ENCODE measurements around the gene CXCL3.

Gene CXCL3

GRCh38 chr4:74021601-74022000 is 16.9 kb downstream of the CXCL3 start:
- TF ChIP-seq REST (IDR thresholded peaks at IDR 0.05; ENCODE audit: insufficient read depth in 1 of 2, low read depth in 2 of 2, low read length in 2 of 2) (no peak), TAF1 (IDR thresholded peaks at IDR 0.05; ENCODE audit: borderline replicate concordance, insufficient read depth, low read length) (no peak), POLR2AphosphoS5 (IDR thresholded peaks at IDR 0.05; ENCODE audit: low read depth, low read length) (no peak), FOXP2 (optimal IDR thresholded peaks at IDR 0.05; ENCODE audit: borderline replicate concordance, extremely low read depth, extremely low read length, insufficient read depth) (no peak), SIN3A (IDR thresholded peaks at IDR 0.05; ENCODE audit: borderline replicate concordance, insufficient read depth, low read length) (no peak)

- TF ChIP-seq REST (IDR thresholded peaks at IDR 0.05; ENCODE audit: insufficient read depth in 1 of 2, low read depth in 2 of 2, low read length in 2 of 2): no peak
- TF ChIP-seq FOXP2 (optimal IDR thresholded peaks at IDR 0.05; ENCODE audit: borderline replicate concordance, extremely low read depth, extremely low read length, insufficient read depth): no peak
Measured at GRCh38 chr4:74018771-74019170, 19.7 kb downstream of the CXCL3 start.

- TF ChIP-seq POLR2AphosphoS5 (IDR thresholded peaks at IDR 0.05; ENCODE audit: low read depth, low read length) (no peak), SIN3A (IDR thresholded peaks at IDR 0.05; ENCODE audit: borderline replicate concordance, insufficient read depth, low read length) (no peak), TAF1 (IDR thresholded peaks at IDR 0.05; ENCODE audit: borderline replicate concordance, insufficient read depth, low read length) (no peak), REST (IDR thresholded peaks at IDR 0.05; ENCODE audit: insufficient read depth in 1 of 2, low read depth in 2 of 2, low read length in 2 of 2) (no peak), FOXP2 (optimal IDR thresholded peaks at IDR 0.05; ENCODE audit: borderline replicate concordance, extremely low read depth, extremely low read length, insufficient read depth) (no peak)
Measured at GRCh38 chr4:74018116-74018515, 20.4 kb downstream of the CXCL3 start.

- TF ChIP-seq FOXP2 (optimal IDR thresholded peaks at IDR 0.05; ENCODE audit: borderline replicate concordance, extremely low read depth, extremely low read length, insufficient read depth): no peak
- no peak for TF ChIP-seq POLR2AphosphoS5 (IDR thresholded peaks at IDR 0.05; ENCODE audit: low read depth, low read length)
- TF ChIP-seq TAF1 (IDR thresholded peaks at IDR 0.05; ENCODE audit: borderline replicate concordance, insufficient read depth, low read length): no peak
- TF ChIP-seq SIN3A (IDR thresholded peaks at IDR 0.05; ENCODE audit: borderline replicate concordance, insufficient read depth, low read length): no peak
- TF ChIP-seq REST (IDR thresholded peaks at IDR 0.05; ENCODE audit: insufficient read depth in 1 of 2, low read depth in 2 of 2, low read length in 2 of 2): no peak
Measured at GRCh38 chr4:74016068-74016467, 22.4 kb downstream of the CXCL3 start.

- TF ChIP-seq REST (IDR thresholded peaks at IDR 0.05; ENCODE audit: insufficient read depth in 1 of 2, low read depth in 2 of 2, low read length in 2 of 2): no peak
- no peak for TF ChIP-seq POLR2AphosphoS5 (IDR thresholded peaks at IDR 0.05; ENCODE audit: low read depth, low read length)
- no peak for TF ChIP-seq SIN3A (IDR thresholded peaks at IDR 0.05; ENCODE audit: borderline replicate concordance, insufficient read depth, low read length)
- TF ChIP-seq TAF1 (IDR thresholded peaks at IDR 0.05; ENCODE audit: borderline replicate concordance, insufficient read depth, low read length): no peak
- no peak for TF ChIP-seq FOXP2 (optimal IDR thresholded peaks at IDR 0.05; ENCODE audit: borderline replicate concordance, extremely low read depth, extremely low read length, insufficient read depth)
Measured at GRCh38 chr4:74015126-74015780, 23.2 kb downstream of the CXCL3 start.
